ENCODE measurements around the gene CXCL5.

CXCL5 gene

DNA sequence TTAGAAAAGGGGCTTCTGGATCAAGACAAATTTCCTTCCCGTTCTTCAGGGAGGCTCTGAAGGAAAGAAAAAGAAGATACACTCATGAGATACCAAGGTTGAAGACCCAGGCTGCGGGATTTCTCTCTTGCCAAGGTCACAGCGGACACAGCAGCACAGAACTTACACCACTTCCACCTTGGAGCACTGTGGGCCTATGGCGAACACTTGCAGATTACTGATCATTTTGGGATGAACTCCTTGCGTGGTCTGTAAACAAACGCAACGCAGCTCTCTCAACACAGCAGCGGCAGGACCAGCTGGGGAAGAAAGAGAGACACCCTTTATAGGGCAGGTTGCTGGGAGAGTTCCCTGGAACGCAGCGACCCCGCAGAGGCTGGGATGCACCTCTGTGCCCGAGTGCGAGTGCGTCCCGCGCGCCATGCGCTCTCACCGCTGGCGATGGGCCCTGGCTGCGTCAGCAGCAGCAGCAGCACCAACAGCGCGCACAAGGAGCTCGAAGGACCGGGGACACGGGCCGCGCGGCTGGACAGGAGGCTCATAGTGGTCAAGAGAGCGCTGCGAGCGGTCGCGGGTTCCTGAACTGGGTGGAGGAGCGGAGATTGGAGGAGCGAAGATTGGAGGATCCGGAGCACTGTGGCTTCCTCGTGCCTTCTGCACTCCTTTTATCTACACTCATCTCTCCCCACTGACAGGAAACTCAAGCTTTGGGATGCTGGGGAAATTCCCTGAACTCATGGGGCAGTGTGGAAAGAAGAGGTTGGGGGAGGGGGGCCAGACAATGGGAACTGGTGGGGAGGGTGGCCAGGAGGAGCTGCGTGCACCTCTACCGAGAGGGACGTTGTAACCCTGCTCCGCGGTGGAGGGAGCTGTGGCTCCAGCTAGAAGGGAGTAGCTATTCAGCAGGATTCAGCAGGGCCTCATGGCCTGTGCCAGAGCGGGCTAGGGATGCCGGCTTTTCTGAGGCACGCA, at the start of gene CXCL5:
Gene CXCL5, minus strand, starts transcription at position 638 of the 972 bp plus-strand sequence. Its CDS starts 96 bp downstream, at position 542.
- no peak within 1 kb of the TSS for H3K9ac ChIP-seq (ENCODE audit: insufficient read length, low read depth)
- DNase-seq (ENCODE audit: low read depth, low spot score): no peak
- no peaks in the 10 kb centered on the region for H3K27me3 ChIP-seq (ENCODE audit: insufficient read depth, insufficient read length)
- no peaks in the 10 kb centered on the region for H3K9me3 ChIP-seq (ENCODE audit: insufficient read depth, low read length)
- TF ChIP-seq SUZ12 (IDR thresholded peaks at IDR 0.05; ENCODE audit: extremely low read depth, insufficient read depth, insufficient read length) (no peak), ZNF274 (IDR thresholded peaks at IDR 0.05; ENCODE audit: low read depth, low read length) (no peak), YY1 (IDR thresholded peaks at IDR 0.05; ENCODE audit: insufficient read depth, insufficient read length) (no peak)
- H3K4me1 ChIP-seq (ENCODE audit: insufficient read depth, insufficient read length): no peaks in the 10 kb centered on the region
- no peak within 1 kb of the TSS for H3K4me3 ChIP-seq (ENCODE audit: insufficient read length, low read depth)
- H3K36me3 ChIP-seq (ENCODE audit: insufficient read depth, insufficient read length, low read length): no peaks in the 10 kb centered on the region

DNA sequence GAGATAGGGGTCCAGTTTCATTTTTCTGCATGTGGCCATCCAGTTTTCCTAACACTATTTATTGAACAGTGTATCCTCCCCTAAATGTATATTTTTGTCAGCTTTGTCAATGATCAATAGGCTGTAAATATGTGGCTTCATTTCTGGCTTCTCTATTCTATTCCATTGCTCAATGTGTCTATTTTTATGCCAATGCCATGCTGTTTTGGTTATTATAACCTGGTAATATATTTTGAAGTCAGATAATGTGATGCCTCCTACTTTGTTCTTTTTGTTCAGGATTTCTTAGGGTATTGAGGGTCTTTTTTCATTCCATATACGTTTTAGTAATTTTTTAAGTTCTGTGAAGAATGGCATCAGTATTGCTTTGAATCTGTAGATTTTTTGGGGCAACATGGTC, 48.7 kb upstream of the CXCL5 start:
- Histone ChIP-seq H3K4me1 (ENCODE audit: insufficient read depth, insufficient read length) (no peaks in the 10 kb centered on the region), H3K4me3 (ENCODE audit: insufficient read length, low read depth) (no peak overlapping the region), H3K9me3 (ENCODE audit: insufficient read depth, low read length) (no peaks in the 10 kb centered on the region), H3K36me3 (ENCODE audit: insufficient read depth, insufficient read length, low read length) (no peaks in the 10 kb centered on the region), H3K27me3 (ENCODE audit: insufficient read depth, insufficient read length) (no peaks in the 10 kb centered on the region), H3K9ac (ENCODE audit: insufficient read length, low read depth) (no peak overlapping the region)
- TF ChIP-seq ZNF274 (IDR thresholded peaks at IDR 0.05; ENCODE audit: low read depth, low read length) (no peak), SUZ12 (IDR thresholded peaks at IDR 0.05; ENCODE audit: extremely low read depth, insufficient read depth, insufficient read length) (no peak), YY1 (IDR thresholded peaks at IDR 0.05; ENCODE audit: insufficient read depth, insufficient read length) (no peak)
- DNase-seq (ENCODE audit: low read depth, low spot score): no peak

DNA sequence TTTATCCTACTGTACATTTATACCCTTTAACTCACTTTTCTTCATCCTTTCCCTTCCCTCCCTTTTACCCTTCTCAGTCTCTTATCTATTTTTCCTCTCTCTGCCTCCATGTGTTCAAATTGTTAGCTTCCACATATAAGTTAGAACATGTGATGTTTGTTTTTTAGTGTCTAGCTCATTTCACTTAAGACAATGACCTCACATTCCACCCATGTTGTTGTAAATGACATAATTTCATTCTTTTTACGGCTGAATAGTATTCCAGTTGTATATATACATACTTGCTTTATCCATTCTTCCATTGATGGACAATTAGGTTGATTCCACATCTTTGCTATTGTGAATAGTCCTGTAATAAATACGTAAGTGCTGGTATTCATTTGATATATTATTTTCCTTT, 47.3 kb upstream of the CXCL5 start:
- DNase-seq (ENCODE audit: low read depth, low spot score): no peak
- Histone ChIP-seq H3K9ac (ENCODE audit: insufficient read length, low read depth) (no peak overlapping the region), H3K36me3 (ENCODE audit: insufficient read depth, insufficient read length, low read length) (no peaks in the 10 kb centered on the region), H3K4me1 (ENCODE audit: insufficient read depth, insufficient read length) (no peaks in the 10 kb centered on the region), H3K27me3 (ENCODE audit: insufficient read depth, insufficient read length) (no peaks in the 10 kb centered on the region), H3K4me3 (ENCODE audit: insufficient read length, low read depth) (no peak overlapping the region), H3K9me3 (ENCODE audit: insufficient read depth, low read length) (no peaks in the 10 kb centered on the region)
- TF ChIP-seq SUZ12 (IDR thresholded peaks at IDR 0.05; ENCODE audit: extremely low read depth, insufficient read depth, insufficient read length): no peak
- no peak for TF ChIP-seq ZNF274 (IDR thresholded peaks at IDR 0.05; ENCODE audit: low read depth, low read length)
- no peak for TF ChIP-seq YY1 (IDR thresholded peaks at IDR 0.05; ENCODE audit: insufficient read depth, insufficient read length)

DNA sequence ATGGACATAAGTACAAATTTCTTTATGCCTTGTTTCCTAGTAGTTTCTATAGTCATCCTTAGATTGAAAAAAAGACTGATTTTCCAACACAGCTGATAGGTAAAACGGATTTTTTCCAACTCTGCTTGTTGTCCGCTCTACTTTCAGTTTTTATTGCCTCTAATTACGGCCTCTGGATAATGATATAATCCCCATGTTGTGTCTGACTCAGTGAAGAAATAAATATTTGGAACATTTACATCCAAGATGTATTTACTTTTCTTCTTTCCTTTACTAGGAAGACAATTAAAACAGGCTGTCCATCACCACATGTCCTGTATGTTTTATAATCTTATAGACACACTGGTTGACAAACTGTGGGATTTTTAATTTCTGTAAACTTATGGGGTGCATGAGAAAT, 46.8 kb upstream of the CXCL5 start:
- Histone ChIP-seq H3K27me3 (ENCODE audit: insufficient read depth, insufficient read length) (no peaks in the 10 kb centered on the region), H3K4me3 (ENCODE audit: insufficient read length, low read depth) (no peak overlapping the region), H3K9me3 (ENCODE audit: insufficient read depth, low read length) (no peaks in the 10 kb centered on the region), H3K4me1 (ENCODE audit: insufficient read depth, insufficient read length) (no peaks in the 10 kb centered on the region), H3K36me3 (ENCODE audit: insufficient read depth, insufficient read length, low read length) (no peaks in the 10 kb centered on the region), H3K9ac (ENCODE audit: insufficient read length, low read depth) (no peak overlapping the region)
- TF ChIP-seq ZNF274 (IDR thresholded peaks at IDR 0.05; ENCODE audit: low read depth, low read length) (no peak), YY1 (IDR thresholded peaks at IDR 0.05; ENCODE audit: insufficient read depth, insufficient read length) (no peak), SUZ12 (IDR thresholded peaks at IDR 0.05; ENCODE audit: extremely low read depth, insufficient read depth, insufficient read length) (no peak)
- no peak for DNase-seq (ENCODE audit: low read depth, low spot score)

DNA sequence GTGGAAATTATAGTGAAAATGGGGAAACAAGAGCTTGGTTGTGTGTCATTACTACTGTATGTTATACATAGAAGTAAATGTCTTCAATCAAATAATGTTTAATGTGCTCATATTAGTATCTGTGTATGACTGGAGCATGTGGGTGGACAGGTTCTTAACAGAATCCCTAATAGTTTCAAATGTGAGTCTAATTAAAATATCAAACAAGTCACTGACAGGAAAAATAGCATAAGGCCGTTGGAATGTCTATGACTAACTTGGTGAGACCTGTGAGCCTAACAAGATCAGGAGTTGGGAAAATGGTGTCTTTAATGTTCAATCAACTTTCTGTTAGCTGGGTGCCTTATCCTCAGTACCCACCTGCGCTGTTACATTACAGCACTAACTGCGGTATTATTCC, 46.2 kb upstream of the CXCL5 start:
- H3K36me3 ChIP-seq (ENCODE audit: insufficient read depth, insufficient read length, low read length): no peaks in the 10 kb centered on the region
- no peak overlapping the region for H3K4me3 ChIP-seq (ENCODE audit: insufficient read length, low read depth)
- DNase-seq (ENCODE audit: low read depth, low spot score): no peak
- no peaks in the 10 kb centered on the region for H3K9me3 ChIP-seq (ENCODE audit: insufficient read depth, low read length)
- no peaks in the 10 kb centered on the region for H3K27me3 ChIP-seq (ENCODE audit: insufficient read depth, insufficient read length)
- no peaks in the 10 kb centered on the region for H3K4me1 ChIP-seq (ENCODE audit: insufficient read depth, insufficient read length)
- TF ChIP-seq SUZ12 (IDR thresholded peaks at IDR 0.05; ENCODE audit: extremely low read depth, insufficient read depth, insufficient read length): no peak
- TF ChIP-seq ZNF274 (IDR thresholded peaks at IDR 0.05; ENCODE audit: low read depth, low read length): no peak
- H3K9ac ChIP-seq (ENCODE audit: insufficient read length, low read depth): no peak overlapping the region

DNA sequence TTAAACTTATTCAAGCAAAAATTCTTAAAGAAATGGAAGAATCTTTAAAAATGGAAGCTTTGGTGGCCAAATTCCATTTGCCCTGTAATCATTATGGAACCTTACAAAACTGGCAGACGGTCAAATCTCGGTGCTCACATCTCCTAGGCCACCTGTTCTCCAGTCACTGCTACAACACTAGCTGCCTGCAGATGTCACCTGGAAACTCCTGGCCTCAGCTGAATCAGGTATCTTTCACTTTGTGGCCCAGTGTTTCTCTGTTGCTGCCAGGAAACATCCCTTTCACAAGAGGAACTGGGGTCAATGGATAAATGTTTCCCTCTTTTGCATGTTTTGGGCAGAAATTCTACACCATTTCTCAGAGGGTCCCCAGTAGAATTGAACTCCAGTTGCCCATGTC, 44.2 kb upstream of the CXCL5 start:
- Histone ChIP-seq H3K9ac (ENCODE audit: insufficient read length, low read depth) (no peak overlapping the region), H3K4me3 (ENCODE audit: insufficient read length, low read depth) (no peak overlapping the region), H3K4me1 (ENCODE audit: insufficient read depth, insufficient read length) (no peaks in the 10 kb centered on the region), H3K36me3 (ENCODE audit: insufficient read depth, insufficient read length, low read length) (no peaks in the 10 kb centered on the region), H3K27me3 (ENCODE audit: insufficient read depth, insufficient read length) (peaks cover 7% of the 10 kb centered on the region), H3K9me3 (ENCODE audit: insufficient read depth, low read length) (no peaks in the 10 kb centered on the region)
- TF ChIP-seq YY1 (IDR thresholded peaks at IDR 0.05; ENCODE audit: insufficient read depth, insufficient read length) (no peak), SUZ12 (IDR thresholded peaks at IDR 0.05; ENCODE audit: extremely low read depth, insufficient read depth, insufficient read length) (no peak), ZNF274 (IDR thresholded peaks at IDR 0.05; ENCODE audit: low read depth, low read length) (no peak)
- DNase-seq (ENCODE audit: low read depth, low spot score): no peak

DNA sequence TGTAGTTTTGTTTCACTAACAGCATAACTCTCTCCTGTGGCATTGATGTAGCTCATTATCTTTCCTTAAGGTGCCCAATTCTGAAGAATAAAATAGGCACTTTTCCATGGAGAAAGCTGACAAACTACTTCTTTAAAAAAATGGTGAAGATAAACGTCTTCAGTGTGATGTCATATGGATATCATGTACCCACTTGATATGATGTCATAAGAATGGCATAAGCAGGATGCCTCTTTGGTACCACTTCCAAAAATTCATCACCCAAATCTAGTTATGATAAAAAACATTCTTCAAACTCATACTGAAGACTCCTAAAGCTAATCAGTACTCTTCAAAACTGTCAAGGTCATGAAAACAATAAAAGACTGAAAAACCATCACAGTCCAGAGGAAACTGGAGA, 42.9 kb upstream of the CXCL5 start:
- H3K9me3 ChIP-seq (ENCODE audit: insufficient read depth, low read length): no peaks in the 10 kb centered on the region
- H3K4me3 ChIP-seq (ENCODE audit: insufficient read length, low read depth): no peak overlapping the region
- no peak for TF ChIP-seq YY1 (IDR thresholded peaks at IDR 0.05; ENCODE audit: insufficient read depth, insufficient read length)
- TF ChIP-seq ZNF274 (IDR thresholded peaks at IDR 0.05; ENCODE audit: low read depth, low read length): no peak
- no peak for TF ChIP-seq SUZ12 (IDR thresholded peaks at IDR 0.05; ENCODE audit: extremely low read depth, insufficient read depth, insufficient read length)
- no peak for DNase-seq (ENCODE audit: low read depth, low spot score)
- H3K27me3 ChIP-seq (ENCODE audit: insufficient read depth, insufficient read length): peaks cover 7% of the 10 kb centered on the region
- no peaks in the 10 kb centered on the region for H3K36me3 ChIP-seq (ENCODE audit: insufficient read depth, insufficient read length, low read length)
- no peaks in the 10 kb centered on the region for H3K4me1 ChIP-seq (ENCODE audit: insufficient read depth, insufficient read length)
- no peak overlapping the region for H3K9ac ChIP-seq (ENCODE audit: insufficient read length, low read depth)

All from NT2/D1 (cell line).